T-cell (primary cell): Measurements from ENCODE around the gene IGSF6. TPM values are rescaled to one million over a fixed set of nuclear protein-coding genes. Genes with fewer than 3 reads are reported as not detected.

Source experiments
- ATAC-seq, 4 experiments: fragments of 200-7000 bp in 3 of 4; fragments of 150-1000 bp in 1 of 4; cut with Tn5 transposase; replicated peaks in 1 of 4; 1 replicate in 3 of 4; 2 replicates in 1 of 4; pipeline ENCODE4 v1.10.0; 2021; ENCODE audit warnings: moderate library complexity in 3 of 4, mild to moderate bottlenecking in 2 of 4, moderate number of reproducible peaks in 1 of 4
- CTCF ChIA-PET, 2 donors: fragments of 300-600 bp; sonication (Branson Sonifier 250); formaldehyde crosslinking; loops; one replicate each; lab custom pipeline; 2022; ENCODE audit warnings: antibody characterized with exemption in 2 of 2; lab: Charles Lee
- POLR2A ChIA-PET, 2 donors: fragments of 300-600 bp; sonication (Branson Sonifier 250); formaldehyde crosslinking; loops; one replicate each; lab custom pipeline; 2022; ENCODE audit warnings: antibody characterized with exemption in 2 of 2; lab: Charles Lee
- DNase-seq, 35 experiments: peaks; one replicate each; pipeline versions ENCODE4 v3.0.0 to v3.0.0-alpha.2; 2013 to 2023
- H3K27ac ChIP-seq: one replicate; pipeline ENCODE4 v1.5.1; 2013; ENCODE audit warnings: low read length
- H3K27me3 ChIP-seq, 2 experiments: replicated peaks in 1 of 2; 1 replicate in 1 of 2; 2 replicates in 1 of 2; pipeline versions ENCODE4 v1.6.1 to v1.7.0; 2013; ENCODE audit warnings: low read length in 1 of 2, mixed read lengths in 1 of 2; ENCODE audit not compliant: control insufficient read depth in 2 of 2, insufficient read depth in 2 of 2; ENCODE audit errors: extremely low read depth in 1 of 2
- H3K36me3 ChIP-seq, 2 donors: 1 replicate in 1 of 2; 2 replicates in 1 of 2; pipeline versions ENCODE4 v1.6.1 to v1.7.0; 2013; ENCODE audit warnings: low read length in 1 of 2; ENCODE audit not compliant: control insufficient read depth in 2 of 2, insufficient read depth in 1 of 2; ENCODE audit errors: extremely low read depth in 1 of 2
- H3K4me1 ChIP-seq, 2 experiments: 1 replicate in 1 of 2; 2 replicates in 1 of 2; pipeline versions ENCODE4 v1.6.1 to v1.7.0; 2013; ENCODE audit warnings: low read length in 2 of 2, mixed read lengths in 1 of 2; ENCODE audit not compliant: insufficient read depth in 2 of 2, control insufficient read depth in 1 of 2; ENCODE audit errors: extremely low read depth in 1 of 2
- H3K4me3 ChIP-seq, 2 donors: 1 replicate in 1 of 2; 2 replicates in 1 of 2; pipeline versions ENCODE4 v1.5.1 to v1.7.0; 2013; ENCODE audit warnings: mild to moderate bottlenecking in 2 of 2, low read length in 1 of 2, moderate library complexity in 1 of 2; ENCODE audit not compliant: control insufficient read depth in 1 of 2; ENCODE audit errors: extremely low read depth in 1 of 2
- H3K9me3 ChIP-seq: 2 replicates; pipeline ENCODE4 v1.7.0; 2013
- H3K27ac Mint-ChIP-seq, 2 donors: one replicate each; pipeline ENCODE4 v1.8.0; 2020 to 2021; ENCODE audit warnings: mild to moderate bottlenecking in 2 of 2, mixed read lengths in 2 of 2
- H3K27me3 Mint-ChIP-seq, 2 donors: one replicate each; pipeline ENCODE4 v1.8.0; 2021 to 2022; ENCODE audit warnings: mixed read lengths in 2 of 2
- H3K36me3 Mint-ChIP-seq: one replicate; pipeline ENCODE4 v1.8.0; 2021; ENCODE audit warnings: mixed read lengths
- H3K4me1 Mint-ChIP-seq, 3 donors: one replicate each; pipeline ENCODE4 v1.8.0; 2020 to 2022; ENCODE audit warnings: mixed read lengths in 3 of 3, mild to moderate bottlenecking in 1 of 3
- H3K4me3 Mint-ChIP-seq, 3 donors: one replicate each; pipeline ENCODE4 v1.8.0; 2020 to 2022; ENCODE audit warnings: mild to moderate bottlenecking in 3 of 3, mixed read lengths in 3 of 3, moderate library complexity in 3 of 3
- H3K9me3 Mint-ChIP-seq, 3 donors: one replicate each; pipeline ENCODE4 v1.8.0; 2020 to 2022; ENCODE audit warnings: mixed read lengths in 3 of 3
- WGBS: methylation state at CpG from one replicate; pipeline ENCODE4 v1.1.5; 2013; ENCODE audit warnings: missing lambda C conversion rate; ENCODE audit not compliant: insufficient coverage; 5-methylcytosine and 5-hydroxymethylcytosine counted together
- total RNA-seq, 35 experiments: library from RNA in 6 of 35; stranded (reverse) in 6 of 35; fragments of 120-200 nt in 1 of 35; gene quantifications; one replicate each; pipeline versions ENCODE4 v1.2.1 to v1.2.4 and lab custom pipeline; 2013 to 2026

The IGSF6 gene
- total RNA-seq, 5 donors from 2014 or later (not counting 1 experiment from before 2014, with no cell fraction given) = 0.15 to 0.60 (median 0.28) TPM

DNA sequence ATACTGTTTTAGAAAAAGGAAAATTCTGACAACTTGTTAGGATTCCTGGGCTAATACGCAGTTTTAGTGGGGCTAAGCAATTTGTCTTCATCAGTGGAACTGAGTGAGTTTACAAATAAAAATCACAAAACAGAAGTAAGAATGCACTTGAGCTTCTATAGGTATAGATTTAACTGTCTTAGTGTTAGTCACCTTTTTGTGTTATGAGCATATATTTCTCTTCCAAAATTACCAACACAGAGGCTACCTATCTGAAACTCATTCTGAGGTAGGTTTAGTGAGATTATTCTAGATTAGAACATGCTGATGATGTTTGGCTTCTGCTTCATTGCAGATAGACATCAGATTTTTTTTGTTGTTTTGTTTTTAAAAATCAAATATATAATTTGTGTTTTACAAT lies 29.9 kb downstream of the IGSF6 start:
- Mint-ChIP-seq H3K4me1 (peaks cover 52 to 77% (median 66%) of the 10 kb centered on the region in 3 donors), H3K9me3 (no peaks in the 10 kb centered on the region), H3K27me3 (no peaks in the 10 kb centered on the region), H3K27ac (peak overlapping the region; percentile 68 to 85), H3K4me3 (no peak overlapping the region), H3K36me3 (peaks cover 56% of the 10 kb centered on the region)
- ChIA-PET CTCF (interaction anchor here in 1 of 2 donors (0.6 to 0.7 kb wide), 2 partner anchors 38 to 39 kb away, joined by 3 read pairs; no protein-coding TSS in a partner anchor), POLR2A (interaction anchor here (0.5 to 0.6 kb wide), 2 partner anchors 35 to 91 kb away, joined by 3 to 5 read pairs; no protein-coding TSS in a partner anchor)
- no peak overlapping the region for H3K27ac ChIP-seq
- DNase-seq (no peak), ATAC-seq (no peak)
- peaks cover 18 to 24% of the 10 kb centered on the region in 2 experiments for H3K4me1 ChIP-seq
- no peaks in the 10 kb centered on the region for H3K9me3 ChIP-seq
- H3K4me3 ChIP-seq = no peak overlapping the region
- no peaks in the 10 kb centered on the region for H3K27me3 ChIP-seq
- H3K36me3 ChIP-seq = peaks cover 3 to 15% of the 10 kb centered on the region in 2 donors
- no CpG with 5 or more reads among the region's 1 CpG for WGBS

DNA sequence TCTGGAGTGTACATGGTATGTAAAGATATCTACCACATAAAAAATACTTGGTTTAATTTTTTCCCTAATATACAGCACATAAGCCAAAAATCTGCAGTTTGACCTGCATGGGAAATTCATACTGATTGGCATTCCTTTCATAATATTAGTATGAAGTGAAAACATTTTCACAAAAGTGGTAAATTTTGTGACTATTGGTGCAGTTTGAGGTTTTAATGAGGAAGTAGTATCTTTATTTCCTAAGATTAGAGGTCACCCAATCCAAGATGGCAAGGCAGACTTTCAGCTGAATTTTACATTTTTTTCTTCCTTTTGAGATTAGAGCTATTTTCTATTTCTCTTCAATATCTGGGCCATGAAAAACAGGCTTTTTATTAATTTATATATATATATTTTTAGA lies 31.8 kb downstream of the IGSF6 start:
- POLR2A ChIA-PET = interaction anchor here in 1 of 2 donors (0.5 to 1.0 kb wide), 3 partner anchors 15 to 675 kb away, joined by 3 to 5 read pairs (median 5); no protein-coding TSS in a partner anchor
- H3K9me3 Mint-ChIP-seq = no peaks in the 10 kb centered on the region
- ATAC-seq (no peak), DNase-seq (no peak)
- H3K27ac ChIP-seq = peak overlapping the region; percentile 8
- H3K36me3 Mint-ChIP-seq = peaks cover 45% of the 10 kb centered on the region
- no peaks in the 10 kb centered on the region for H3K27me3 Mint-ChIP-seq
- H3K9me3 ChIP-seq = no peaks in the 10 kb centered on the region
- H3K4me1 ChIP-seq = peaks cover 9 to 18% of the 10 kb centered on the region in 2 experiments
- peaks cover 45 to 73% (median 63%) of the 10 kb centered on the region in 3 donors for H3K4me1 Mint-ChIP-seq
- H3K4me3 Mint-ChIP-seq = peak overlapping the region in 1 of 3 donors; percentile 43
- H3K4me3 ChIP-seq = no peak overlapping the region
- H3K36me3 ChIP-seq = peaks cover 3 to 15% of the 10 kb centered on the region in 2 donors
- no peaks in the 10 kb centered on the region for H3K27me3 ChIP-seq
- CTCF ChIA-PET = interaction anchor here in 1 of 2 donors (1.1 kb wide), 1 partner anchor 19 kb away, joined by 5 read pairs; no protein-coding TSS in a partner anchor
- H3K27ac Mint-ChIP-seq = peak overlapping the region; percentile 68 to 85

DNA sequence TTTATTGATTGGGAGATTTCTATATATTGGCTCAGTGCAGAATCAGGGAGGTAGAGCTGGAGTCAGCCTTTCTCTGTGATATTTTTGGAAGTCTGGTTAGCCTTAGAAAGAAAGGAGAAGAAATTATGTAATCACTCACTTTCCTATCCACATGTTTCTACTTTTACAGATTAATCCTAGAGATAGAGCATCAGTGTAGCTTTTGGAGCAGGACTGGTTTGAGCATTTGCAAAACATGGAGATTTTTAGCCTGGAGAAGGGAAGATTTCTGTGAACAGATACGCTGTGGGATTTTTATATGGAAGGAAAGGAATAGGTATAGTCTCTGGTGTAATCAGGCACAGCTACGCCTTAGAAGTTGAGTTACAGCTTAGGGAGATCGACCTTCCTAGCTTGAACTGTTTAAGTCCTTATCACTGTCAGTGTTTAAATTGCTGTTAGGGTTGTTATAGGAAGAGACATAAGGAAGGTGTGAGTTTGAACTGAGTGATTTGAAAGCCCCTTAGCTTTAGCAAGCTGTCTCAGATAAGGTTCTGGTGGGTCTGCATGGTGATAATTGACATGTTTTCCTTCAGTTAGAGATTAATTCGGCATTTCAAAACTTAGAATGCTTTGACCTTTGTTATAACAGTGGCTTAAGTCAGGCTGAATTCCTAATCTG lies 32.5 kb downstream of the IGSF6 start:
- peaks cover 5 to 21% of the 10 kb centered on the region in 2 experiments for H3K4me1 ChIP-seq

DNA sequence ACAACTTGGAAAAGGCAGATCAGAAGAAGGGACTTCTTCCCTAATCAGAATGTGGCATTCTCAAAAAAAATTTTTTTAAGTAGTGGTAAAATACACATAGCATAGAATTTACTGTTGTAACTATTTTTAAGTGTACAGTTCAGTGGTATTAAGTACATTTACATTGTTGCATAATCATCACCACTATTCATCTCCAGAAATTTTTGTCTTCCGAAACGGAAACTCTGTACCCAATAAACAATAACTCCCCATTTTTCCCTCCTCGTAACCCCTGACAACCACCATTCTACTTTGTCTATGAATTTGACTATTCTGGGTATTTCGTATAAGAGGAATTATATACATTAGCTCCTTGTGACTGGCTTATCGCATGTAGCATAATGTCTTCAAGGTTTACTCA lies 34.1 kb downstream of the IGSF6 start:
- CTCF ChIA-PET = interaction anchor here in 1 of 2 donors (1.1 kb wide), 1 partner anchor 23 kb away, joined by 4 read pairs; no protein-coding TSS in a partner anchor
- WGBS = no CpG with 5 or more reads among the region's 5 CpGs

More for the DNA sequence above, 32.5 kb downstream of the IGSF6 start:
- no peak overlapping the region for H3K27ac ChIP-seq
- no peak for ATAC-seq
- H3K27me3 ChIP-seq = no peaks in the 10 kb centered on the region
- no peak for DNase-seq
- H3K27me3 Mint-ChIP-seq = no peaks in the 10 kb centered on the region
- no peaks in the 10 kb centered on the region for H3K9me3 ChIP-seq
- 97% methylated on average over 3 of the region's 4 CpGs for WGBS
- no peak overlapping the region for H3K4me3 Mint-ChIP-seq
- peaks cover 3 to 9% of the 10 kb centered on the region in 2 donors for H3K36me3 ChIP-seq
- H3K9me3 Mint-ChIP-seq = no peaks in the 10 kb centered on the region
- no peak overlapping the region for H3K4me3 ChIP-seq
- CTCF ChIA-PET = interaction anchor here in 1 of 2 donors (1.1 kb wide), 1 partner anchor 19 kb away, joined by 5 read pairs; no protein-coding TSS in a partner anchor
- POLR2A ChIA-PET = interaction anchor here in 1 of 2 donors (1.0 kb wide), 1 partner anchor 19 kb away, joined by 5 read pairs; no protein-coding TSS in a partner anchor
- H3K27ac Mint-ChIP-seq = peak overlapping the region; percentile 48 to 68
- peaks cover 39% of the 10 kb centered on the region for H3K36me3 Mint-ChIP-seq
- H3K4me1 Mint-ChIP-seq = peaks cover 52 to 73% (median 63%) of the 10 kb centered on the region in 3 donors

DNA sequence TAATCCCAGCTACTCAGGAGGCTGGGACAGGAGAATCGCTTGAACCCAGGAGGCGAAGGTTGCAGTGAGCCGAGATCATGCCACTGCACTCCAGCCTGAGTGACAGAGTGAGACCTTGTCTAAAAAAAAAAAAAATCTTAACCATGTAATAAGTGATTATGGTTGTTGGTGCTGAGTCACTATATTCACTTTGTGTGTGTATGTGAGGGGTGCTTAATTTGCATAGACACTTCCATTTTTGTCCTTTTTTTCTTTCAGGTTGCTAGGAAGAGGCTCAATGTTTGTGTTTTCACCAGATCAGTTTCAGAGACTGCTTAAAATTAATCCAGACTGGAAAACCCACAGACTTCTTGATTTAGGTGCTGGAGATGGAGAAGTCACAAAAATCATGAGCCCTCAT lies 34.8 kb downstream of the IGSF6 start:
- H3K27me3 Mint-ChIP-seq = no peaks in the 10 kb centered on the region
- peaks cover 27% of the 10 kb centered on the region for H3K36me3 Mint-ChIP-seq
- POLR2A ChIA-PET = interaction anchor here in 1 of 2 donors (0.6 kb wide), 1 partner anchor 53 kb away, joined by 3 read pairs; no protein-coding TSS in a partner anchor
- Histone ChIP-seq H3K27me3 (no peaks in the 10 kb centered on the region), H3K9me3 (no peaks in the 10 kb centered on the region), H3K4me1 (peaks cover 6 to 21% of the 10 kb centered on the region in 2 experiments), H3K36me3 (peaks cover 3 to 14% of the 10 kb centered on the region in 2 donors), H3K4me3 (no peak overlapping the region), H3K27ac (no peak overlapping the region)
- DNase-seq (no peak), ATAC-seq (no peak)
- H3K9me3 Mint-ChIP-seq = no peaks in the 10 kb centered on the region
- no CpG with 5 or more reads among the region's 3 CpGs for WGBS
- CTCF ChIA-PET = interaction anchor here in 1 of 2 donors (1.1 kb wide), 1 partner anchor 23 kb away, joined by 4 read pairs; no protein-coding TSS in a partner anchor
- H3K27ac Mint-ChIP-seq = no peak overlapping the region
- H3K4me1 Mint-ChIP-seq = peaks cover 52 to 69% (median 64%) of the 10 kb centered on the region in 3 donors
- H3K4me3 Mint-ChIP-seq = no peak overlapping the region

More for the DNA sequence above, 34.1 kb downstream of the IGSF6 start:
- Mint-ChIP-seq H3K9me3 (no peaks in the 10 kb centered on the region), H3K36me3 (peaks cover 27% of the 10 kb centered on the region), H3K27ac (peak overlapping the region in 1 of 2 donors; percentile 55), H3K4me3 (no peak overlapping the region), H3K4me1 (peaks cover 50 to 70% (median 64%) of the 10 kb centered on the region in 3 donors), H3K27me3 (no peaks in the 10 kb centered on the region)
- peaks cover 3 to 14% of the 10 kb centered on the region in 2 donors for H3K36me3 ChIP-seq
- peaks cover 5 to 21% of the 10 kb centered on the region in 2 experiments for H3K4me1 ChIP-seq
- H3K27ac ChIP-seq = no peak overlapping the region
- no peak overlapping the region for H3K4me3 ChIP-seq
- H3K27me3 ChIP-seq = no peaks in the 10 kb centered on the region
- H3K9me3 ChIP-seq = no peaks in the 10 kb centered on the region
- DNase-seq = no peak
- POLR2A ChIA-PET = interaction anchor here in 1 of 2 donors (0.6 kb wide), 1 partner anchor 53 kb away, joined by 3 read pairs; no protein-coding TSS in a partner anchor
- ATAC-seq = no peak

DNA sequence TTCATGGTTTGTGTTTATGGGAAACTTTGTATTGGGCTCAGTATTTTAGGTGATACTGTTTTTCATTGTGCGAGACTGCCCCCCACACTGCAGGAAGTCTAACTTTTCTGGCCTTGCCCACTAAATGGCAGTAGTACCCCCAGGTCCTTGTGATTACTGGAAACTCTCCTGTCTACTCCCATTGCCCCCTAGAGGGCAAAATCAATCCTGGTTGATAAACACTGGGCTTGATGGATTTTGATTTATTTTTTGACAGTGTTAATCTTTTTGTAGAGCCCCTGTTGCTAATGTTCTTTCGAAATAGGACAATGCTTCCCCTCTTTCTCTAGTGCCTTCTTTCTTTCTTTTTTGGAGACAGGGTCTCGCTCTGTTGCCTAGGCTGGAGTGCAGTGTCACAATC lies 37.5 kb downstream of the IGSF6 start:
- Mint-ChIP-seq H3K27ac (peak overlapping the region in 1 of 2 donors; percentile 43), H3K27me3 (no peaks in the 10 kb centered on the region), H3K4me3 (no peak overlapping the region), H3K4me1 (peaks cover 53 to 70% (median 65%) of the 10 kb centered on the region in 3 donors), H3K9me3 (no peaks in the 10 kb centered on the region), H3K36me3 (peaks cover 28% of the 10 kb centered on the region)
- WGBS = 100% methylated on average over 1 of the region's 3 CpGs
- DNase-seq = no peak
- POLR2A ChIA-PET = no interaction called here
- Histone ChIP-seq H3K9me3 (no peaks in the 10 kb centered on the region), H3K27me3 (no peaks in the 10 kb centered on the region), H3K4me3 (no peak overlapping the region), H3K36me3 (peaks cover 1 to 11% of the 10 kb centered on the region in 2 donors), H3K27ac (no peak overlapping the region), H3K4me1 (peaks cover 14 to 17% of the 10 kb centered on the region in 2 experiments)
- CTCF ChIA-PET = no interaction called here
- no peak for ATAC-seq
